Muscle layer of colon (tissue), 2 donors: ENCODE results near the gene ATP2C2.

Source experiments
- H3K27ac ChIP-seq: one replicate; pipeline ENCODE4 v1.7.0; 2013; ENCODE audit warnings: low read depth, mild to moderate bottlenecking, low read length, moderate library complexity
- H3K27me3 ChIP-seq, 2 donors: one replicate each; pipeline ENCODE4 v1.7.0; 2013; ENCODE audit warnings: low read length in 2 of 2, mild to moderate bottlenecking in 2 of 2; ENCODE audit not compliant: insufficient read depth in 2 of 2, control insufficient read depth in 1 of 2
- H3K36me3 ChIP-seq: one replicate; pipeline ENCODE4 v1.7.0; 2013; ENCODE audit warnings: mild to moderate bottlenecking, low read length; ENCODE audit not compliant: insufficient read depth
- H3K4me1 ChIP-seq: one replicate; pipeline ENCODE4 v1.7.0; 2013; ENCODE audit warnings: mild to moderate bottlenecking, low read length; ENCODE audit not compliant: insufficient read depth
- H3K4me3 ChIP-seq, 2 donors: one replicate each; pipeline ENCODE4 v1.7.0; 2013; ENCODE audit warnings: low read length in 2 of 2, low read depth in 1 of 2, mild to moderate bottlenecking in 1 of 2, moderate library complexity in 1 of 2
- H3K9ac ChIP-seq: one replicate; pipeline ENCODE4 v1.7.0; 2013; ENCODE audit warnings: low read length
- H3K9me3 ChIP-seq: one replicate; pipeline ENCODE4 v1.7.0; 2013; ENCODE audit warnings: mild to moderate bottlenecking, low read length
- donor health status: abdominal sarcoma.
- donor health status: Adenocarcinoma of cecum.

The ATP2C2 gene

GRCh38 chr16:84368308-84368996 lies at the start of gene ATP2C2:
ATP2C2 (plus strand) TSS chr16:84368538; CDS start chr16:84368616, 78 bp downstream.
- Histone ChIP-seq H3K27me3 (peaks cover 20 to 32% of the 10 kb centered on the region in 2 donors), H3K9ac (no peak within 1 kb of the TSS), H3K27ac (no peak within 1 kb of the TSS), H3K4me3 (no peak within 1 kb of the TSS), H3K9me3 (no peaks in the 10 kb centered on the region), H3K36me3 (no peaks in the 10 kb centered on the region), H3K4me1 (no peaks in the 10 kb centered on the region)

- no peaks in the 10 kb centered on the region for H3K27me3 ChIP-seq
- no peaks in the 10 kb centered on the region for H3K4me1 ChIP-seq
- H3K27ac ChIP-seq, result no peak overlapping the region
- H3K4me3 ChIP-seq, result no peak overlapping the region
- no peak overlapping the region for H3K9ac ChIP-seq
- H3K9me3 ChIP-seq, result no peaks in the 10 kb centered on the region
- peaks cover 3% of the 10 kb centered on the region for H3K36me3 ChIP-seq
Measured at GRCh38 chr16:84319146-84319760, 49.1 kb upstream of the ATP2C2 start.

- Histone ChIP-seq H3K4me3 (no peak overlapping the region), H3K9me3 (no peaks in the 10 kb centered on the region), H3K9ac (no peak overlapping the region), H3K4me1 (no peaks in the 10 kb centered on the region), H3K27me3 (no peaks in the 10 kb centered on the region), H3K36me3 (peaks cover 5% of the 10 kb centered on the region), H3K27ac (no peak overlapping the region)
Measured at GRCh38 chr16:84320511-84320910, 47.8 kb upstream of the ATP2C2 start.

- Histone ChIP-seq H3K36me3 (peaks cover 19% of the 10 kb centered on the region), H3K4me1 (no peaks in the 10 kb centered on the region)
Measured at GRCh38 chr16:84321932-84322331, 46.4 kb upstream of the ATP2C2 start.

GRCh38 chr16:84322749-84323148 lies 45.6 kb upstream of the ATP2C2 start:
- Histone ChIP-seq H3K36me3 (peaks cover 20% of the 10 kb centered on the region), H3K4me1 (no peaks in the 10 kb centered on the region), H3K27me3 (no peaks in the 10 kb centered on the region), H3K27ac (no peak overlapping the region), H3K4me3 (no peak overlapping the region), H3K9ac (no peak overlapping the region), H3K9me3 (no peaks in the 10 kb centered on the region)

More at GRCh38 chr16:84321932-84322331, 46.4 kb upstream of the ATP2C2 start:
- no peaks in the 10 kb centered on the region for H3K9me3 ChIP-seq
- H3K9ac ChIP-seq, result no peak overlapping the region
- H3K4me3 ChIP-seq, result no peak overlapping the region
- no peaks in the 10 kb centered on the region for H3K27me3 ChIP-seq
- no peak overlapping the region for H3K27ac ChIP-seq

GRCh38 chr16:84323606-84324005 lies 44.7 kb upstream of the ATP2C2 start:
- H3K9ac ChIP-seq, result no peak overlapping the region
- H3K4me1 ChIP-seq, result no peaks in the 10 kb centered on the region
- H3K4me3 ChIP-seq, result no peak overlapping the region
- H3K27ac ChIP-seq, result no peak overlapping the region
- H3K27me3 ChIP-seq, result no peaks in the 10 kb centered on the region
- peaks cover 29% of the 10 kb centered on the region for H3K36me3 ChIP-seq
- H3K9me3 ChIP-seq, result no peaks in the 10 kb centered on the region

- H3K4me1 ChIP-seq, result no peaks in the 10 kb centered on the region
- no peak overlapping the region for H3K27ac ChIP-seq
- no peak overlapping the region for H3K9ac ChIP-seq
- H3K4me3 ChIP-seq, result no peak overlapping the region
- no peaks in the 10 kb centered on the region for H3K27me3 ChIP-seq
- peaks cover 38% of the 10 kb centered on the region for H3K36me3 ChIP-seq
- no peaks in the 10 kb centered on the region for H3K9me3 ChIP-seq
Measured at GRCh38 chr16:84324434-84325262, 43.7 kb upstream of the ATP2C2 start.

GRCh38 chr16:84326545-84326944 lies 41.8 kb upstream of the ATP2C2 start:
- Histone ChIP-seq H3K4me3 (no peak overlapping the region), H3K27ac (no peak overlapping the region)

GRCh38 chr16:84327926-84328505 lies 40.3 kb upstream of the ATP2C2 start:
- Histone ChIP-seq H3K9ac (no peak overlapping the region), H3K27ac (no peak overlapping the region), H3K4me1 (no peaks in the 10 kb centered on the region), H3K9me3 (no peaks in the 10 kb centered on the region), H3K27me3 (no peaks in the 10 kb centered on the region), H3K4me3 (no peak overlapping the region), H3K36me3 (peaks cover 52% of the 10 kb centered on the region)

More at GRCh38 chr16:84326545-84326944, 41.8 kb upstream of the ATP2C2 start:
- no peaks in the 10 kb centered on the region for H3K4me1 ChIP-seq
- peaks cover 44% of the 10 kb centered on the region for H3K36me3 ChIP-seq
- H3K9ac ChIP-seq, result no peak overlapping the region
- H3K9me3 ChIP-seq, result no peaks in the 10 kb centered on the region
- no peaks in the 10 kb centered on the region for H3K27me3 ChIP-seq

GRCh38 chr16:84329016-84329415 lies 39.3 kb upstream of the ATP2C2 start:
- H3K36me3 ChIP-seq, result peaks cover 52% of the 10 kb centered on the region

More at GRCh38 chr16:84329016-84329415, 39.3 kb upstream of the ATP2C2 start:
- Histone ChIP-seq H3K9me3 (no peaks in the 10 kb centered on the region), H3K4me1 (no peaks in the 10 kb centered on the region), H3K4me3 (no peak overlapping the region), H3K27ac (no peak overlapping the region), H3K9ac (no peak overlapping the region), H3K27me3 (no peaks in the 10 kb centered on the region)
